Liver (tissue), 9 donors: ENCODE data around the gene TMEM40. TPM values are rescaled to one million over a fixed set of nuclear protein-coding genes. Genes with fewer than 3 reads are reported as not detected.

Experiments used
- DNase-seq: peaks from one replicate; pipeline ENCODE4 v3.0.0-alpha.2; 2017; ENCODE audit warnings: low spot score
- H3K27ac ChIP-seq, 2 donors: one replicate each; pipeline ENCODE4 v1.7.0; 2013; ENCODE audit warnings: inconsistent platforms in 2 of 2, low read length in 2 of 2, control low read depth in 1 of 2, low read depth in 1 of 2, mild to moderate bottlenecking in 1 of 2
- H3K27me3 ChIP-seq, 4 donors: one replicate each; pipeline versions ENCODE4 v1.6.1 to v1.7.0; 2013; ENCODE audit warnings: low read length in 3 of 4, inconsistent platforms in 1 of 4, mild to moderate bottlenecking in 1 of 4, moderate library complexity in 1 of 4; ENCODE audit not compliant: control insufficient read depth in 4 of 4, insufficient read depth in 4 of 4
- H3K36me3 ChIP-seq, 4 donors: one replicate each; pipeline versions ENCODE4 v1.6.1 to v1.7.0; 2013; ENCODE audit warnings: low read length in 3 of 4, mild to moderate bottlenecking in 3 of 4, low read depth in 1 of 4, moderate library complexity in 1 of 4; ENCODE audit not compliant: control insufficient read depth in 4 of 4, insufficient read depth in 3 of 4
- H3K4me1 ChIP-seq, 4 donors: one replicate each; pipeline versions ENCODE4 v1.6.1 to v1.7.0; 2013; ENCODE audit warnings: low read length in 3 of 4, mild to moderate bottlenecking in 3 of 4, moderate library complexity in 1 of 4; ENCODE audit not compliant: control insufficient read depth in 4 of 4, insufficient read depth in 4 of 4
- H3K4me3 ChIP-seq, 3 donors: one replicate each; pipeline versions ENCODE4 v1.6.1 to v1.7.0; 2013; ENCODE audit warnings: low read length in 3 of 3, control low read depth in 1 of 3, low read depth in 1 of 3, mild to moderate bottlenecking in 1 of 3
- H3K9ac ChIP-seq, 2 donors: one replicate each; pipeline ENCODE4 v1.7.0; 2013; ENCODE audit warnings: low read length in 2 of 2, mild to moderate bottlenecking in 2 of 2, moderate library complexity in 2 of 2, control low read depth in 1 of 2, low read depth in 1 of 2
- H3K9me3 ChIP-seq, 4 donors: one replicate each; pipeline versions ENCODE4 v1.6.1 to v1.7.0; 2013; ENCODE audit warnings: low read length in 3 of 4; ENCODE audit not compliant: control insufficient read depth in 4 of 4
- ATF3 ChIP-seq: IDR thresholded peaks from 2 replicates; pipeline ENCODE4 v1.6.1; 2016; ENCODE audit warnings: antibody characterized with exemption
- CTCF ChIP-seq: fragments of 150-350 bp; IDR thresholded peaks from 2 replicates; pipeline ENCODE4 v1.5.1; 2017; ENCODE audit warnings: improper control_type of control experiment, low read depth, low read length; ENCODE audit not compliant: missing input control
- EGR1 ChIP-seq, 2 donors: IDR thresholded peaks; 2 replicates each; pipeline ENCODE4 v1.6.1; 2016 to 2018; ENCODE audit warnings: antibody characterized with exemption in 2 of 2, low read depth in 2 of 2
- FOXA2 ChIP-seq: IDR thresholded peaks from 2 replicates; pipeline ENCODE4 v1.6.1; 2016; ENCODE audit warnings: antibody characterized with exemption
- HNF4G ChIP-seq: IDR thresholded peaks from 2 replicates; pipeline ENCODE4 v1.6.1; 2016; ENCODE audit warnings: antibody characterized with exemption
- JUND ChIP-seq, 2 donors: IDR thresholded peaks; 2 replicates each; pipeline ENCODE4 v1.6.1; 2016; ENCODE audit warnings: antibody characterized with exemption in 2 of 2
- MAX ChIP-seq: IDR thresholded peaks from 2 replicates; pipeline ENCODE4 v1.6.1; 2016; ENCODE audit warnings: antibody characterized with exemption
- REST ChIP-seq: IDR thresholded peaks from 2 replicates; pipeline ENCODE4 v1.6.1; 2016; ENCODE audit warnings: antibody characterized with exemption, mild to moderate bottlenecking
- RXRA ChIP-seq, 2 donors: IDR thresholded peaks; 2 replicates each; pipeline ENCODE4 v1.6.1; 2017 to 2018; ENCODE audit warnings: antibody characterized with exemption in 2 of 2, mild to moderate bottlenecking in 1 of 2
- TAF1 ChIP-seq: conservative IDR thresholded peaks from 2 replicates; pipeline ENCODE4 v1.6.1; 2016; ENCODE audit warnings: antibody characterized with exemption, mild to moderate bottlenecking
- WGBS: extraction: QIAGEN DNeasy Blood & Tissue Kit; methylation state at CpG from one replicate; pipeline ENCODE4 v1.1.7; 2013; 5-methylcytosine and 5-hydroxymethylcytosine counted together
- polyA plus RNA-seq, 2 donors: library from polyadenylated mRNA; stranded (reverse) in 1 of 2; unstranded in 1 of 2; fragments of 200-250 nt in 1 of 2; fragments of >200 nt in 1 of 2; fragmentation: Nextera tagmentation in 1 of 2; extraction: Ambion mirVana in 1 of 2; gene quantifications; one replicate each; pipeline versions ENCODE4 v1.2.1 to v1.2.3, GENCODE V29; 2013 to 2015
- total RNA-seq, 2 donors: library from RNA; depleted of rRNA; stranded (reverse); fragments of >200 nt; gene quantifications; one replicate each; pipeline ENCODE4 v1.2.3, GENCODE V29; 2014
- donor health status: healthy.
- donor health status: healthy.
- donor health status: healthy.
- donor health status: healthy.
- donor health status: healthy.

Gene TMEM40
- total and polyA plus RNA-seq, 4 donors, result 0.57 to 0.79 TPM; not detected in 2

- Histone ChIP-seq H3K36me3 (no peaks in the 10 kb centered on the region), H3K4me1 (peaks cover 8 to 24% (median 17%) of the 10 kb centered on the region in 4 donors), H3K4me3 (no peak overlapping the region), H3K27me3 (no peaks in the 10 kb centered on the region), H3K27ac (no peak overlapping the region), H3K9ac (no peak overlapping the region), H3K9me3 (no peaks in the 10 kb centered on the region)
- DNase-seq, result no peak
- 79% methylated on average over 12 of the region's 12 CpGs for WGBS
- TF ChIP-seq HNF4G (no peak), TAF1 (no peak), RXRA (IDR thresholded peaks at IDR 0.05) (no peak), FOXA2 (no peak)
Observed at GRCh38 chr3:12798559-12799179, 39.6 kb upstream of the TMEM40 start.

- peaks cover 8 to 24% (median 17%) of the 10 kb centered on the region in 4 donors for H3K4me1 ChIP-seq
- no peak overlapping the region for H3K4me3 ChIP-seq
- H3K27me3 ChIP-seq, result no peaks in the 10 kb centered on the region
- H3K27ac ChIP-seq, result no peak overlapping the region
- no peak for TF ChIP-seq CTCF
- no peak for TF ChIP-seq EGR1 (IDR thresholded peaks at IDR 0.05; ENCODE audit: low read depth in 2 of 2)
- no peak for TF ChIP-seq FOXA2
- no peak for TF ChIP-seq TAF1
- TF ChIP-seq MAX, result no peak
- no peak for TF ChIP-seq JUND (IDR thresholded peaks at IDR 0.05)
- TF ChIP-seq ATF3, result no peak
- TF ChIP-seq REST, result no peak
- WGBS, result 71% methylated on average over 8 of the region's 8 CpGs
- H3K36me3 ChIP-seq, result no peaks in the 10 kb centered on the region
- no peak for DNase-seq
- no peaks in the 10 kb centered on the region for H3K9me3 ChIP-seq
- no peak overlapping the region for H3K9ac ChIP-seq
Observed at GRCh38 chr3:12797892-12798558, 39.0 kb upstream of the TMEM40 start.
